PC-3 (cell line): ENCODE data around the gene ELMO2. TPM values are rescaled to one million over a fixed set of nuclear protein-coding genes. Genes with fewer than 3 reads are reported as not detected.

Source experiments
- ATAC-seq: fragments of 200-7000 bp; cut with Tn5 transposase; 2 replicates; pipeline ENCODE4 v1.9.1; 2020; ENCODE audit warnings: mild to moderate bottlenecking, moderate library complexity
- BruUV-seq: library from RNA; stranded (reverse); fragments of 400-500 nt; replicated peaks from 2 replicates; lab custom pipeline; 2021; lab: Mats Ljungman, UMichigan
- CTCF ChIA-PET: fragments of 300-600 bp; sonication (Branson Sonifier 250); formaldehyde crosslinking; loops from one replicate; lab custom pipeline; 2022; ENCODE audit warnings: antibody characterized with exemption; lab: Charles Lee
- POLR2A ChIA-PET: fragments of 300-600 bp; sonication (Branson Sonifier 250); formaldehyde crosslinking; loops from one replicate; lab custom pipeline; 2022; ENCODE audit warnings: antibody characterized with exemption; ENCODE audit not compliant: unreplicated experiment; lab: Charles Lee
- DNase-seq: peaks from one replicate; pipeline ENCODE4 v3.0.0-alpha.2; 2015
- H2AFZ ChIP-seq: fragments of 300-600 bp; sonication (generic); 2 replicates; pipeline ENCODE4 v1.6.0; 2016; ENCODE audit warnings: antibody characterized with exemption, low read length
- H3F3A ChIP-seq: fragments of 300-600 bp; sonication (generic); one replicate; pipeline ENCODE4 v1.6.0; 2017; ENCODE audit warnings: antibody characterized with exemption, low read length, control low read depth, mild to moderate bottlenecking; ENCODE audit not compliant: unreplicated experiment
- H3K27ac ChIP-seq: fragments of 300-600 bp; sonication (generic); 2 replicates; pipeline ENCODE4 v1.5.1; 2016; ENCODE audit warnings: mild to moderate bottlenecking, low read length
- H3K27me3 ChIP-seq: fragments of 300-600 bp; sonication (generic); 2 replicates; pipeline ENCODE4 v1.6.1; 2016; ENCODE audit warnings: low read length, mixed read lengths
- H3K36me3 ChIP-seq: fragments of 300-600 bp; sonication (generic); 2 replicates; pipeline ENCODE4 v1.6.1; 2016; ENCODE audit warnings: low read depth, mixed run types, low read length, mixed read lengths
- H3K4me1 ChIP-seq: fragments of 300-600 bp; sonication (generic); 2 replicates; pipeline ENCODE4 v1.5.1; 2016; ENCODE audit warnings: low read length; ENCODE audit not compliant: insufficient read depth
- H3K4me2 ChIP-seq: fragments of 300-600 bp; sonication (generic); 2 replicates; pipeline ENCODE4 v1.6.0; 2016; ENCODE audit warnings: low read length
- H3K4me3 ChIP-seq: fragments of 300-600 bp; sonication (generic); 2 replicates; pipeline ENCODE4 v1.5.1; 2016; ENCODE audit warnings: mild to moderate bottlenecking, low read length, mixed read lengths
- H3K79me2 ChIP-seq: fragments of 300-600 bp; sonication (generic); 2 replicates; pipeline ENCODE4 v1.6.1; 2017; ENCODE audit warnings: low read length, mixed read lengths
- H3K9ac ChIP-seq: fragments of 300-600 bp; sonication (generic); 2 replicates; pipeline ENCODE4 v1.6.0; 2016; ENCODE audit warnings: mild to moderate bottlenecking, low read length
- H3K9me2 ChIP-seq: fragments of 300-600 bp; sonication (generic); replicated peaks from 2 replicates; pipeline ENCODE4 v1.6.1; 2016; ENCODE audit warnings: mixed run types, low read length, mixed read lengths
- H3K9me3 ChIP-seq: fragments of 300-600 bp; sonication (generic); 2 replicates; pipeline ENCODE4 v1.6.1; 2016; ENCODE audit warnings: low read length, mixed read lengths
- H4K20me1 ChIP-seq: fragments of 300-600 bp; sonication (generic); 2 replicates; pipeline ENCODE4 v1.6.1; 2016; ENCODE audit warnings: low read length, mixed read lengths
- CTCF ChIP-seq: fragments of 300-600 bp; sonication (generic); conservative IDR thresholded peaks from 2 replicates; pipeline ENCODE4 v1.5.1; 2017; ENCODE audit warnings: antibody characterized with exemption, low read depth, mild to moderate bottlenecking, low read length
- EZH2 ChIP-seq: fragments of 300-600 bp; sonication (generic); IDR thresholded peaks from one replicate; pipeline ENCODE4 v1.6.1; 2017; ENCODE audit warnings: antibody characterized with exemption, mild to moderate bottlenecking, low read length; ENCODE audit not compliant: unreplicated experiment
- EZH2phosphoT487 ChIP-seq: fragments of 300-600 bp; sonication (generic); IDR thresholded peaks from 2 replicates; pipeline ENCODE4 v1.6.1; 2018; ENCODE audit warnings: mild to moderate bottlenecking, antibody characterized with exemption, low read length, borderline replicate concordance
- intact Hi-C: fragments of 100-400 bp; cut with micrococcal nuclease; formaldehyde crosslinking; loops from 2 replicates; pipeline ENCODE4 v1.9.0; 2023
- total RNA-seq: library from RNA; depleted of rRNA; stranded (reverse); fragments of >200 nt; gene quantifications from 2 replicates; pipeline ENCODE4 v1.2.3, GENCODE V29; 2014

Gene ELMO2
- total RNA-seq, 1 experiment from 2014 or later: 29.0 TPM

GRCh38 chr20:46330831-46331371, 75.5 kb downstream of the ELMO2 start:
- H3K27ac ChIP-seq: no peak overlapping the region
- no peaks in the 10 kb centered on the region for H3K79me2 ChIP-seq
- no peaks in the 10 kb centered on the region for H3K9me3 ChIP-seq
- H3K36me3 ChIP-seq: no peaks in the 10 kb centered on the region
- intact Hi-C loops: no loop called here
- H3K4me1 ChIP-seq: no peaks in the 10 kb centered on the region
- no peaks in the 10 kb centered on the region for H4K20me1 ChIP-seq
- no peak for ATAC-seq
- TF ChIP-seq CTCF: no peak
- no peak for TF ChIP-seq EZH2
- H3K27me3 ChIP-seq: 0 out of 2 replicates have a peak, but pooled peaks cover 11% of the 10 kb centered on the region
- BruUV-seq: no TSS peak
- ChIA-PET POLR2A (no interaction called here), CTCF (no interaction called here)
- no peak overlapping the region for H3K4me2 ChIP-seq
- no peak overlapping the region for H3K4me3 ChIP-seq
- DNase-seq: no peak
- H3K9me2 ChIP-seq: no peaks in the 10 kb centered on the region
- H3F3A ChIP-seq: no peaks in the 10 kb centered on the region
- no peak overlapping the region for H3K9ac ChIP-seq
- H2AFZ ChIP-seq: no peak overlapping the region

GRCh38 chr20:46330072-46330763, 76.2 kb downstream of the ELMO2 start:
- intact Hi-C loops: no loop called here
- TF ChIP-seq EZH2phosphoT487: no peak
- TF ChIP-seq EZH2: no peak
- no peak for TF ChIP-seq CTCF
- no peaks in the 10 kb centered on the region for H3K9me2 ChIP-seq
- ATAC-seq: no peak
- no peaks in the 10 kb centered on the region for H3F3A ChIP-seq
- no peak overlapping the region for H3K4me3 ChIP-seq
- H3K4me1 ChIP-seq: no peaks in the 10 kb centered on the region
- no peaks in the 10 kb centered on the region for H3K9me3 ChIP-seq
- H3K27me3 ChIP-seq: 0 out of 2 replicates have a peak, but pooled peaks cover 6% of the 10 kb centered on the region
- no peak for DNase-seq
- H2AFZ ChIP-seq: no peak overlapping the region
- H3K36me3 ChIP-seq: no peaks in the 10 kb centered on the region
- no peaks in the 10 kb centered on the region for H3K79me2 ChIP-seq
- BruUV-seq: no TSS peak
- H3K4me2 ChIP-seq: no peak overlapping the region
- CTCF ChIA-PET: no interaction called here
- H4K20me1 ChIP-seq: no peaks in the 10 kb centered on the region
- no peak overlapping the region for H3K27ac ChIP-seq
- no peak overlapping the region for H3K9ac ChIP-seq
- POLR2A ChIA-PET: no interaction called here

GRCh38 chr20:46328200-46328882, 78.1 kb downstream of the ELMO2 start:
- Histone ChIP-seq H3K27me3 (no peaks in the 10 kb centered on the region), H3K4me3 (no peak overlapping the region), H4K20me1 (no peaks in the 10 kb centered on the region), H3K9me3 (no peaks in the 10 kb centered on the region), H3K4me1 (no peaks in the 10 kb centered on the region; the same call in 1 of the 2 replicates), H3K9me2 (no peaks in the 10 kb centered on the region), H3F3A (no peaks in the 10 kb centered on the region), H3K4me2 (no peak overlapping the region), H3K27ac (no peak overlapping the region), H3K79me2 (no peaks in the 10 kb centered on the region), H2AFZ (no peak overlapping the region), H3K9ac (no peak overlapping the region), H3K36me3 (no peaks in the 10 kb centered on the region)
- TF ChIP-seq CTCF (no peak), EZH2 (no peak), EZH2phosphoT487 (no peak)
- CTCF ChIA-PET: no interaction called here
- POLR2A ChIA-PET: no interaction called here
- no TSS peak for BruUV-seq
- ATAC-seq (no peak), DNase-seq (no peak)
- intact Hi-C loops: no loop called here
